ENCODE results near the gene SHROOM3.

The SHROOM3 gene

DNA sequence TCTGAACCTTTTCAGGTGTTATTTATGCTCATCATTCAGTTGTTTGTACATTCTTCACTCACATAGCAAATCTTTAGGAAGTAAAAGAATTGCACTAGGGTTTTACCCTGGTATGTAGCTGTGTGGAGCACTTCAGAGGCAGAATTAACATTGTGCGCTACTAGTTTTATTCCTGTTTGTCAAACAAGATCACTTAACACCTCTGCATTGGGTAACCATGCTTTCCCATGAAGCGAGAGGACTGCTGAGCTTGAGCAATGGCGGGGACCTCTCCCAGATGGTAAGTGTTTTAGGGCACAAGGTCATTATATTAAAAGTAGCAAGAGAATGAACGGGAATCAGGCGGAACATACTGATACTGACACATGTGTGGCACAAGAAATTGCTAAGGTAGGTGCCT is 59.2 kb downstream of the SHROOM3 start:
- no peak for DNase-seq (ENCODE audit: low read depth)

GRCh38 chr4:76494871-76495590 is 60.0 kb downstream of the SHROOM3 start:
- DNase-seq (ENCODE audit: low read depth), result no peak

DNA sequence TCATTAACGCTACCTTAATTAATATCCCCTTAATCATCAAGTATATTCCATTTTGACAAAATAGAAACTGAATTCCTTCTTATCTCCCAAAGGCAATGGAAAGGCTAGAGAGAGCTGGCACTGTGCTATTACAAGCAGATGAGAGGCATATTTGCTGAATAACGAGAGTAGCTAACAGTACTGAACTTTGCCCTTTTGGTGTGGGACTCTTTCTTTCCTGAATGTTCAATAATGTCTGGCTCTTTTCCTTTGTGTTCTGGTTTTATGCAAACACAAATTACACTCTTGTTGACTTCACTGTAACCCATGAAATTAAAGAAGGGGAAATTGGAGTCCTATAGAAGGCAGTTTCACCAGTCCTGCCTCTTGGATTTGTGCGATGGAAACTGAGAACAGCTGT is 63.5 kb downstream of the SHROOM3 start:
- no peak for DNase-seq (ENCODE audit: low read depth)

DNA sequence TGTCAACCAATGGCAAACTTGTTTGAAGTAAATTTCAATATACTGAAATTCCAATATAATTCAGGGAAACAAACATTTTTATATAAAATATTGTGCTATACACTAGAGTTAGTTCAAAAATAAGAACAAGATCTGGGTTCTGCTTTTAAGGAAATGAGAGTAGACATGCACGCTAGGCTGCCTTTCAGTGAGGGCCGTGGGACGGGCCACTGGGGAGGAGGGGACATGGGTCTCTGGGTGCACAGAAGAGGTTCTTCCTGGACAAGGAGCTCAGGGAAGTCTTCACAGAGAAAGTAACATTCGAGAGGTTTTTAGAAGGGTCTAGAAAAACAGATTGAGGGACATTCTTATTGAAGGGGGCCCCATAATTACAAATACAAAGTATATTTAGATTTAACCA is 64.4 kb downstream of the SHROOM3 start:
- DNase-seq (ENCODE audit: low read depth), result no peak

DNA sequence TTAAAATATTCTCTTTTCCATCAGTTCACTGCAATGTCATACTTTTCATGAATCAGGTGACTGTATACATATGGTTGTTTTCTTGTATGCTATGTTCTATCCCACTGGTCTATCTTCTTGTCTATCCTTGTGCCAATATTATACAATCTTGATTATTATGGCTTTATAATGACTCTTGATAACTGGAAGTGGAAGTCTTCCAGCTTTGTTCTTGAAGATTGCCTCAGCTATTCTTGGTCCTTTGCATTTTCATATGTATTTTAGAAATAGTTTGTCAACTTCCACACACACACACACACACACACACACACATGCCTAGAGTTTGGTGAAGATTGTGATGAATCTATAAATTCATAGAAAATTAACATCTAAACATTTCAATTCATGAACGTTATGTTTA is 67.9 kb downstream of the SHROOM3 start:
- DNase-seq (ENCODE audit: low read depth), result no peak

GRCh38 chr4:76504613-76505465 is 69.8 kb downstream of the SHROOM3 start:
- DNase-seq (ENCODE audit: low read depth), result no peak

DNA sequence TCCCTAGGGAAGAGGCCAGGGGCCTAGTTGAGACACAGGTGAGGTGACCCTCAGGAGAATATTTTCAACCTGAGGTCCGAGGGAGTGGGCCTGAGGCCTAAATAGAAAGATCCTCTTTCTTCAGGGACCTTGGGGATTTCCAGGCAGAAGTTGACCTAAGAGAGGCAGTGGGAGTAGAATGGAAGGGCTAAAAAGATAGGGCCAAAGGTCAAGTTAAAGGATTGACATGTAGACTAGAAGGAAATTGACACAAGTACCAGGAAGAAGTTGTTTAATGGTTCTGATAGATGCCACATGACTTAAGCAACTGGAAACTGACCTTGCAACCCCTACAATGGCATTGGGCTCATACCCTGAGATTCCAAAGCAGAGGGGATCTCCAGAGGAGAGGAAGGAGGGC is 76.9 kb downstream of the SHROOM3 start:
- no peak for DNase-seq (ENCODE audit: low read depth)

DNA sequence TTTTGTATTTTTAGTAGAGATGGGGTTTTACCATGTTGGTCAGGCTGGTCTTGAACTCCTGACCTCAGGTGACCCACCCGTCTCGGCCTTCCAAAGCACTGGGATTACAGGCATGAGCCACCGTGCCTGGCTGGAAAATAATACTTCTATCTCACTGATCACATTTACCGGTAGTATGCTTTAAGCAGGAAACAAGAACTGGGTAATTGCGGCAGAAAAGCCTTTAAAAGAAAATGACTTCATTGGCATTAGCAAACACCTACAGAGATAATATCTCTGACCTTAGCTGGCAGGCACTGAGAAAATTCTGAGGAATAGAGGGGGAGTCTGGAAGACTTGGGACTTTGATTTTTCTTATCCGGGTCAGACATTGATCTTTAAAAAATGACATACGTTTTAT is 78.5 kb downstream of the SHROOM3 start:
- DNase-seq (ENCODE audit: low read depth), result no peak

DNA sequence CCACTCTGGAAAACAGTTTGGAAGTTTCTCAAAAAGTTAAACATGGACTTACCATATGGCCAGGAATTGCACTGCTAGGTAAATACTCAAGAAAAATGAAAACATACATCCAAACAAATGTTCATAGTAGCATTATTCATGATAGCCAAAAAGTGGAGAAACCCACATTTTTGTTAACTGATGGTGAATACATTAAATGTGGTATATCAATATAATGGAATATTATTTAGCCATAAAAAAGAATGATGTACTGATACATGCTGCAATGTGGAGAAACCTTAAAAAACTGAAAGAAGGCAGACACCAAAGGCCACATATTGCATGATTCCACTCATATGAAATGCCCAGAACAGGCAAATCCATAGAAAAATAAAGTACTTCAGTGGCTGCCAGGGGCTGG is 79.1 kb downstream of the SHROOM3 start:
- no peak for DNase-seq (ENCODE audit: low read depth)

GRCh38 chr4:76515975-76516843 is 81.2 kb downstream of the SHROOM3 start:
- no peak for DNase-seq (ENCODE audit: low read depth)

DNA sequence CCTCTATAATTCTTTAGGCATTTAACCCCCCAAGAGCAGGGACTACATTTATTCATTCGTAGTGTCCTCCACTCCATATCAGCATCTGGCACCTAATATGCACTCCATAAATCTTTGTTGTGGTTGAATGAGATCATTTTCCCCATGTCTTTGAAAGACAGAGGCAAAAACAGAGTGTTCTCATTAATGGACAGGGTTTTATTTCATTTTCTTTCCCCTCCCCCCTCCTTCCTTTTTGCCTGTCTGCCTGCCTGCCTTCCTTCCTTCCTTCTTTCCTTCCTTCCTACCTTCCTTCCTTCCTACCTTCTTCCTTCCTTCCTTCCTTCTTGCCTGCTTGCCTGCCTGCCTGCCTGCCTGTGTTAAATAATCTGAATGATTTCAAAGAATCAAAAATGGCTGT is 83.2 kb downstream of the SHROOM3 start:
- no peak for DNase-seq (ENCODE audit: low read depth)

- DNase-seq (ENCODE audit: low read depth), result no peak
Measured at GRCh38 chr4:76523593-76523992, 88.6 kb downstream of the SHROOM3 start.

- DNase-seq (ENCODE audit: low read depth), result no peak
Measured at GRCh38 chr4:76525751-76526150, 90.7 kb downstream of the SHROOM3 start.

- no peak for DNase-seq (ENCODE audit: low read depth)
Measured at GRCh38 chr4:76526585-76526990, 91.6 kb downstream of the SHROOM3 start.

DNA sequence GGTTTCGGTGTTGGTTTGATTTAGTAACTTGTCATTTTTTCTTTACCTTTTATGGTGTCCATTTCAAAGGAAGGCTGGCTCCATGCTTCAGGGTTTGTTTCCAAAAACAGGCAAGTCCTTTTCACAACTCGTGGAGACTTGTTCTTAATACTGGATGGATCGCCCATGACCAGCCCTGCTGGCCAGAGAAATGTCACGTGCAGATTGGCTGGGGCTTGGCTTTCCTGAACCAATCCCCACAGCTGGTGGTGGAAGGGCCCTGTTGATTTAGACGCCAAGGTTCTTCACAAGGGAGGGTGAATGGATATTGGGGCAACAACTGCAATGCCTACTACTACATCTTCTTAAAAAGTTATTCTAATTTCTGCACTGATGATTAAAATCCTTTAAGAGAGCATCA is 92.6 kb downstream of the SHROOM3 start:
- no peak for DNase-seq (ENCODE audit: low read depth)

DNA sequence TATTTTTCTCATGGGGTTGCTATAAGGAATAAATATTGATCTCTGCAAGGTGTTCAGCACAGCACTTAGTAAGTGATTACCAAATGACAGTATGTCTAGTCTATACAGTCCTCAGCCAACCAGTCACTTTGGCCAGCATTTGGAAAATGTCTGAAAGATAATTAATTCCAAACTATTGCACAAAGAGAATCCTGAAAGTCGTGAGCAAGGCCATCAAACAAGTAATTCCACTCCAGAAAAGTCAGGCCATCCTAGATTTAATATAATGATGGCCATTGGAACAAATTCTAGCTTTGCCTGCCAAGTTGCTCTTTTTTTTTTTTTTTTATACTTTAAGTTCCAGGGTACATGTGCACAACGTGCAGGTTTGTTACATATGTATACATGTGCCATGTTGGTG is 96.6 kb downstream of the SHROOM3 start:
- DNase-seq (ENCODE audit: low read depth), result no peak

DNA sequence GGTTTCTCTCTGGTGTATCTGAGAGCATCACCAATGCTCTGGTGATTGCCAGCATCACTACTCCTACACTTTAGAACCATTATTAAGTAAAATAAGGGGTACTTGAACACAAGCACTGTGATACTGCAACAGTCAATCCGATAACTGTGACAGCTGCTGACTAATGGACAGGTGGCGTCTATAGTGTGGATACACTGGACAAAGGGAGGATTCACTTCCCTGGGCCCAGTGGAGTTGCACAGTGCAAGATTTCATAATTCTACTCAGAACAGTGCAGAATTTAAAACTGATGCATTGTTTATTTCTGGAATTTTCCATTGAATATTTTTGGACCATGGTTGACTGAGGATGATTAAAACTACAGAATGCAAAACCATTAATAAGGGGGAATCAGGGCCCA is 97.8 kb downstream of the SHROOM3 start:
- DNase-seq (ENCODE audit: low read depth), result no peak

GRCh38 chr4:76533314-76533713 is 98.3 kb downstream of the SHROOM3 start:
- DNase-seq (ENCODE audit: low read depth), result no peak

- no peak for DNase-seq (ENCODE audit: low read depth)
Measured at GRCh38 chr4:76535603-76536372, 100.8 kb downstream of the SHROOM3 start.

- DNase-seq (ENCODE audit: low read depth), result no peak
Measured at GRCh38 chr4:76536373-76536689, 101.3 kb downstream of the SHROOM3 start.

DNA sequence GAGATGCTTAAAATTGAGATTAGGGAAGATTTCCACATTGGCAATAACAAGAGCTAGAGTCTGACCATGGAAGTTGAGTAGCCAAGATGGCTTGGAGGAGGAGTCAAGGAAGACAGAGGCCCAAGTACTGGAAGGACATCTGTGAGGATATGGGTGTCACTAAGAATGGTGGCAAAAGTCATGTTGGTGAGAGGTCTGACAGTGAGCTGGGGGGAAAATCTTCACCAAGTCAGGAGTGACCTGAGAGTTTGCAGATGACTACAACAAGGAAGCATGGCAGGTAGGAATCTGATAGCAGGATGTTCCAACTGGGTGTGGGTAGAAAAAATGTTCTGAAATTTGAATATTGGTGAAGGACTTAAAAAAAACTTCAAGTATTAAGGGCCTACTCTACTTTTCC is 103.3 kb downstream of the SHROOM3 start:
- no peak for DNase-seq (ENCODE audit: low read depth)

GRCh38 chr4:76539979-76540378 is 105.0 kb downstream of the SHROOM3 start:
- no peak for DNase-seq (ENCODE audit: low read depth)
